GM21367 (cell line): ENCODE measurements around the gene SLX4IP.
A peak's percentile ranks its signal among the peaks of the same experiment; 100 is the strongest.
"Not testable (repeated sequence)": the region's sequence is repeated elsewhere in the genome, so short reads cannot be mapped to it uniquely, and the experiment has no call there.

Experiments used
- ATAC-seq: cut with Tn5 transposase; IDR thresholded peaks from one replicate; pipeline ENCODE4 v1.9.1; 2021; ENCODE audit not compliant: unreplicated experiment

Gene SLX4IP

DNA sequence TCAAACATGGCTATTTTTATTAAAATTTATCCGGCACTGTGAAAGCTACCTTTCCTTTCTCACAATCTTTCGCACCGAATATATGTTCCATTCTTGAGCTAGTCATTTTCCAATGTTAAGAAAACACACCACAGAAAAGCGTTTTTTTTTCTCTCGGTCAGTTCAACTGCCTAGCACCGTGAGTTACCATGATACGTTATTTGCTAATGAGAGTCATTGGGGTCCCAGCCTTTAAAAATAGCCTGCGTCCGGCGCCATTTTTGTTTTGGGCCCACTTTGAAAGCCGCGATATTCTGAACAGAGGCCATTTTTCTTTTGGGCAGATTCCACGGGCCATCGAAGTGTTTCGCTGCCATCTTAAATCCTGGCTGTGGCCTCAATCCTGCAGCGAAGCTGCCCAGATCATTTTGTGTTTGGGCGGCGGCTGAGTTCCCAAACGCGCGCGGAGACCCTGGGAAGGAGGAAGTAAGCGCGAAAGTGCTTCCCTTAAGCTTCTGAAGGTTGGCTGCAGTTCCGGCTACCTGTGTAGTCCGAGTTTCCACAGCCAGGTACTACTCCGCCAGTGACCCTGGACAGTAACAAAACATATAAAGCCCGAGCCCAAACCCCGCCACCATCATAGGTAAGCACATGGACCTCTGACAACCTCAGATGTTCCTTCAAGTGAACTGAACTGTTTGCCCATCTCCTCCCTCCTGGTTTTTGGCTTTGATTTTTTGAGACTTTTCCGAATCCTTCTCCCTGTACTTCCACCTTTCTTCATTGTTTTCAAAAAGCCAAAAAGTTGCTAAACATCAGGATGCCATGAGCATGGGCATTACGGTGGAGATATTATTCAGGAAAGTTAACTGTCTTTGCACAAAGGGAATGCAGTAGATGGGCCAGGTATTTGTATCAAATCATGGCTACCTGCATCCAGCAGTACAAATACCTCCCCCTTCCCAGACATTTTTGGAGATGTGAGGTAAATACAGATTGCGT lies at the start of gene SLX4IP:
Gene SLX4IP, plus strand, starts transcription at position 474 of the 981 bp plus-strand sequence. CDS start 22,900 bp downstream, outside the sequence.
- ATAC-seq, result peak; percentile 49

DNA sequence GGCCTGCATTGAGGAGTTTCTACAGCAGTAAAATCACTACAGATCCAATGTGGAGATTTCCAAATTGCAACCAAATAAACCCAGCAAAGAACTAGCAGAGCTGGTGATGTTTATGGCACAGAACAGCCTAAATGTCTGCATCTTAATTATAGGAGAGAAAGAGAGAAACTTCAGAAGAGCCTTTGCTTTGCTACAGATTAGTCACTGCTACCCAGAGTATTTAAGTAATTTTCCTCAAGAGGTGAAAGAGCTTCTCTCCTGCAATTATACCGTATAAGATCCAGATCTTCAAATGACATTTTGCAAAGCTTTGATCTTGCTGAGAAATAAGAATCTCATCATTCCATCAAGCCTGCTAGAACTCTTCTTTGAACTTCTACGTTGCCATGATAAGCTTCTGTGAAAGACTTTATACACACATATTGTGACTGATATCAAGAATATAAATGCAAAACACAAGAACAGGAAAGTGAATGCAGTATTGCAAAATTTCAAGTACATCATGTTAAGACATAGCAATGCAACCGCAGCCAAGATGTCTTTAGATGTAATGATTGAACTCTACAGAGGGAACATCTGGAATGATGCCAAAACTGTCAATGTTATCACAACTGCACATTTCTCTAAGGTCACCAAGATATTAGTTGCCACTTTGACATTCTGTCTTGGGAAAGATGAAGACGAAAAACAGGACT lies 49.1 kb upstream of the SLX4IP start:
- ATAC-seq, result no peak

DNA sequence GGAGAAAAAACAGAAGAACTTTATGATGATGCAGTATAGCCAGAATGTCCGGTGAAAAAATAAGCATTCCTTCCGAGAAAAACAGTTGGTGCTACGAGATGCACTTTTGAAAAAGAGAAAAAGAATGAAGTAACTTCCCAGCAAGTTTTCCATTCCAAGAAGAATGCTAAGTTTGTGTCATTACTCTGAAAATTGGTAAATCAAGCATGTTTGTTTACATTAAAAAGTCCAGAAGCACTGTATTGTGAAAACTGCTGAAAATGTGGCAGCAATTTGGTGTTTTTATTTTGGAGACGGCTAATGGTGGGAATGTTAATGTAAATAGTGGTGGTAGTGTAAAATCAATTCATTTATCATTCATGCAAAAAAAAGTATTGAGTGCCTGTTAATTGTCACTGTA lies 47.4 kb upstream of the SLX4IP start:
- ATAC-seq, result no peak

DNA sequence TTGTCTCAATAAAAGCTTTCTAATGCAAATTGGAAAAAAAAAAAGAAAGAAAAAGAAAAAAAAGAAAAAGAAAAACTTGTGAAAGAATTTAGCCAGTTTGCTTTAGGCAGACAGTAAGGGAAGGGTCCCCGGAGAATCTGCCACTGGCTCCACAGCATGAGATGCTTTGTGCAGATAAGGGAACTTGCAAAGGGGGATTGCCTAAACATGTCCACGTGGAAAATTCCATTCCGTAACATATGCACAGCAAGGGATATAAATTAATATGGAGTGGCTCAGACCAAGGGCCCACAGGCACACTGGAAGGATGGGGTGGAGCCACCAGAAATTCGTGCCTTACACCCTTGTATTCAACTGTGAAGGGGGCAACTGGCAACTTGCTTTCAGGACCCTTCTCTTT lies 46.5 kb upstream of the SLX4IP start:
- ATAC-seq, result no peak

DNA sequence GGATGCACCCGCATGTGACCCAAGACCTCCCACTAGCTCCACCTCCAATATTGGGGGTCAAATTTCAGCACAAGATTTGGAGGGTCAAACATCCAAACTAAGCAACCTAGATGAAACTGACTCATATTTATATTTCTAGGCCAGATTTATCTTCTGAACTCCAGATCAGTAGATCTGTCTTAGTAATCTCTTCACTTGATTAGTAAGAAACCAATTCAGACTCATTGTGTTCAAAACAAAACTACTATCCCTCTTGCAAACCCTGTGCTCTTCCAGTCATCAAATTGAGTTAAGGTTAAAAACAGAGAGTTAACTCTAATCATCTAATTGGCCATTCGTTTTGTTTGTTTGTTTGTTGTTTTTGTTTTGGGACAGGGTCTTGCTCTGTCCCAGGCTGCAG lies 44.4 kb upstream of the SLX4IP start:
- no peak for ATAC-seq

DNA sequence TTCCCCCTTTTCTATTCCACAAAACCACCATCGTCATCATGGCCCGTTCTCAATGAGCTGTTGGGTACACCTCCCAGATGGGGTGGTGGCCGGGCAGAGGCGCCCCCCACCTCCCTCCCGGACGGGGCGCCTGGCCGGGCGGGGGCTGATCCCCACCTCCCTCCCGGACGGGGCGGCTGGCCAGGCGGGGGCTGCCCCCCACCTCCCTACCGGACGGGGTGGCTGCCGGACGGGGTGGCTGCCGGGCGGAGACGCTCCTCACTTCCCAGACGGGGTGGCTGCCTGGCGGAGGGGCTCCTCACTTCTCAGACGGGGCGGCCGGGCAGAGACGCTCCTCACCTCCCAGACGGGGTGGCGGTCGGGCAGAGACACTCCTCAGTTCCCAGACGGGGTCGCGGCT lies 40.4 kb upstream of the SLX4IP start:
- ATAC-seq, result not testable (repeated sequence)

DNA sequence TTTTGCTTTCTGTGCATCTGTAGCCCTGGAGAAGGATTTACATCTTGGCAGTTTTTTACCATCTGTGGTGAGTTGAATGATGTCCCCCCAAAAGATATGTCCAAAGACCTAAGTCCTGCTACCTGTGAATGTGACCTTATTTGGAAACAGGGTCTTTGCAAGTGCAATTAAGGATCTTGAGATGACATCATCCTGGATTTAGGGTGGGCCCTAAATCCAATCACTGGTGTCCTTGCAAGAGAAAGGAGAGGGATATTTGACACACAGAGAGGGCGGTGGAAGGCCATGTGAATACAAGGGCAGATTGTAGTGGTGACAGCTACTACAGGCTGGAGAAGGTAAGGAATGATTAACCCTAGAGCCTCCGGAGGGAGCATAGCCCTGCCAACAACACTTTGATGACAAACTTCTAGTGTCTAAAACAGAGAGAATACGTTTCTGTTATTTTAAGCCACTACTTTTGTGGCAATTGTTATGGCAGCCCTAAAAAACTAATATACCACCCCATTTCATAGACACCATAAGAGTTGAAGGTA lies 36.2 kb upstream of the SLX4IP start:
- no peak for ATAC-seq

DNA sequence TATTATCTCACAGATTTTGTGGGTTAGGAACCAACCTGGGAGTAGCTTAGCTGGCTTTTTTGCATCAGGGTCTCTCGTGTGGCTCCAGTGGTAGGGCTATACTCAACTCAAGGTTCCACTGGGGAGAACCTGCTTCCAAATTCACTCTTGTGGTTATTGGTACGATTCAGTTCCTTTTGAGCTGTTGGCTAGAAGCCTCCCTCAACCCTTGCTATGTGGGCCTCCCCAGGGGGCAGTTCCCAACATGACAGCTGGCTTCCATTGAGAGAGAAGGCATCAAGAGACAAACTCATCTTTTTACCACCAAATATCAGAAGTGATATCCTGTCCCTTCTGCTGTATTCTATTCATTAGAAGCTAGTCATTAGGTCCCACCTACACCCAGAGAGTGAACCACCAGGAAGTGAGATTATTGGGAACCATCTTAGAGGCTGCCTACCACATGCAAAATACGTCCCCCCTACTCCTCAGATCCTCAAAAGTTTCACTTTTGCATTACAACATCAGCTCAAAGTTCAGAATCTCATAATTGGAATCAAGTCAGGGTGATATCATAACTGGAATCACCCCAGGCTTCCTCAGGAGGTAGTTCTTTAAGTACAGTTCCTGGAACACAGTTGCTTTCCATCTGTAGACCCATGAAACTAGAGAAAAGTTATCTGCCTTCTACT lies 32.0 kb upstream of the SLX4IP start:
- no peak for ATAC-seq

DNA sequence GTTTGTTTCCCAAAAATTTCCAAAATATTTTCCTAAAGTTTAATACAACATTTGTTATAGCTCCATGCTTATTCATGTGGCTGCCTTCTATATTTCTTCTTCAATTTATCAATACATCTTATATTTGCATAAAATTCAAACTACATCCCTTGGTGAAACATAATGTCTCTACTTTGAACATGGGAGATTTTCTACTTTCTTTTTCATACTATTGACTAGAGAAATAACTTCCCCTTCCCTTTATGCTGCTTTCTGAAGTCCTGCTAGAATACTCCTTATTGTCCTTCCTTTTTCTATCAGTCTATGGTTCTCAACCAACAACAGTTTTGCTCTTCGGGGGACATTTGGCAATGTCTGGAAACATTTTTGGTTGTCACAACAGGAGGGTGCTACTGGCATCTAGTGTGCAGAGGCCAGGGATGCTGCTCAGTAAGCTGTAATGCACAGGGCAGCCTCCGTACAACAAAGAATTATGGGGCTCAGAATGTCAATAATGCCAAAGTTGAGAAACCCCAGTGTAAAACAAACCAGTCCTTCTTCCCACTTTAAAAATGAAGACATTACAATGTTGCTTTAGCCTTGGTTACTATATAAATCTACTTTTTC lies 31.0 kb upstream of the SLX4IP start:
- ATAC-seq, result no peak

DNA sequence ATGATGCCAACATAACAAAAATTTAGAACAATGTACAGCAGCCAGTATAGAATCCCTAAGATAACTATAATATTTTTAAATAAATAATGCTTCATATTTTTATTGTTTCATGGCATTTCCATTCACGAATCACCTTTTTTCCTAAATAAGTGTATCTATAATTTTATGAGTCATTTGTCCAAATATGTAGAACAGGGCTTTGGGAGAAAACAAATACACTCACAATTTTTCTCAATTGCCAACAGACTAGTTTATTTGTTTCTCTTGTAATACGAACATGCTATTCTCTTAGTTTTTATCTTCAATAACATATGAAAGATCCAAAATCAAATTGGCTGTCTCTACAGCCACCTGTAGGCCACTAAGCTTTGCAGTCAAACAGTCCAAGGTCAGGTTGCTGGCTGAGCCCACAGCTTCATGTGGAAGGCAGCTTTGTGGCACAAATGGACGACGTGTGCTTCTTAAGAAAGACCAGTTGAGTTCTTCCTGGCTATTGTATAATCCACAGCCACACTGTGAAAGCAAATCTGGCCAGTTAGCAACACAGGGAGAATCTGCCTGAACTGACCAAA lies 30.1 kb upstream of the SLX4IP start:
- no peak for ATAC-seq

DNA sequence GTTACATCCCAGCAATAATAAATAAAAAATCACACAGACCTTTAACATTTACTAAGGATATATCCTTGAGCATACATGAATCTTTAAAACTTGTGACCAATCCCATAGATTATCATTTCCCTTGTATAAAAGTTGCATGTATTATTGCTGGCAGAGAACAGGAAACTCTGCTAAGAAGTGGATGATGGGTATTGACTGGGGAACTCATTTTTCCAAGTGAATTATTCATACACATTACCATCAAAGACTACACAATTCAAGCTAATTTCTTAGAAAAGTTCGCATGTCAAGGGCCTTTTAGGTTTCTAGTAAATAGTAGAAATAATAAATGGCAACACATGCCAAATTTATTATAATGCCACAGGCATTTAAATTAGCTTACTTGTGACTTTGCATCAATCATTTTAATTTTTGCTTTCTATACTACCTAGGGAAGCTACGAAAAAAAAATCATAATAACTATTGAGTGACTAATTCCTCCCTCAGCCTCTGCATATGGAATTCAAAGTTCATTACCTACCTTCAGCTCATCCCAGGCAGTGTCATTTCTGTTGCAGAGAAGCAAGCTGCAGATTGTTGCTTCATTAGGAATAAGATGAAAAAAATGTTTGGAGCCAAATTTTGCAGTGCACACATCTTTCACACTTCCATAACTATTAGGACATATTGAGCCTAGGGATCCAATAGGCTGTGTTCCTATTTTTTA lies 26.8 kb upstream of the SLX4IP start:
- ATAC-seq, result no peak

DNA sequence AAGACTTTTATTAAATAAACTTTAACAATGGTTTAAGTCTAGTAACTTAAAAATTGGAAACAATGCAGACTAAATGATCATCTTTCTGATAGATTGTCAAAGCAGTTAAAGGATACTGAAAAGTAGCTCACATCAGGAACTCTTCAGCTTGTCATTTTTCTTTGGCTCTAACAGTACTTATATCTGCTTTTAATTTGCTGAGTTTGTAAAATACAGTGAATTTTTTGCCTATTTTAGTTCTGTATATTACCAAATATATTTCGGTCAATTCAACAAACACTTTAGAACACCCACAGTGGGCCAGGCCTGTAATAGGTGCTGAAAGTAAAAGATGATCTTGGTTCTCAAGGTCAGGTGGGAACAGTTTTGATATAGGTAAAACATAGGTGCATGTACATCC lies 23.4 kb upstream of the SLX4IP start:
- no peak for ATAC-seq

DNA sequence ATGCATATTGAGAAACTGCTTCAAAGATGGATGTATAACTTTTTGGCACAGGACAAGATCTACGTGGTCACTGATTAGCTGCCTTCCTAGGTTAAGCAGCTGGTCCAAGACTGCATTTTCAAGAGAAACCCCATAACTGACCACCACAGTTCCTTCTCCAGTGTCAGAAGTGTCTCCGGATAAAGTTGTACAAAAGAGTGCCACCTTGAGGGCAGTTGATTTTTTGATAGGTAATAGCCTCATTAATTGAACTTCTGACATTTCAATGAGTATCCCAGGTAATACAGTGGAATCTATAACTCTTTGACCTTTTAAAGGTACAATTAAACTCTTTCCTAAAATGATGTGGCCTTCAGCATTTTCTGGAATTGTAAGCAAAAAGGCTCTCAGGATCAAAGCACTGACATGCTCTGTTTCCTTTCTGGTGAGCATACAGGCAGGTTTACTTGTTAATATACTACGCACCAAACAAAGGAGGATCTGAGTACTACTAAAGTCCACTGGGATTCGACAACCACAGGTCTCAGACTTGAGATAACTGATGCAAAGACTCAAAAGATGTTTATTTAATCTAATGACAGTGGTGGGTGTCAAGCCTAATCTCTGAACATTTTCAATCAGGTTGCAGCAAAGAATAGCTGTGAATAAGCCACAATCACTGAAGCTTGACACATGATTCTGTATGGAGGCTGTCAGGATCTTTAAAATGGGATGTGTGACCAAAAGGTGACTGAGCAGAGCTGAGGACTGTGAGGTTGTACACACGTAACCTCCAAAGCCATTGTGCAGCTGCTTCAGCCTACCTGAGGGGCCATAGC lies 22.3 kb upstream of the SLX4IP start:
- no peak for ATAC-seq

DNA sequence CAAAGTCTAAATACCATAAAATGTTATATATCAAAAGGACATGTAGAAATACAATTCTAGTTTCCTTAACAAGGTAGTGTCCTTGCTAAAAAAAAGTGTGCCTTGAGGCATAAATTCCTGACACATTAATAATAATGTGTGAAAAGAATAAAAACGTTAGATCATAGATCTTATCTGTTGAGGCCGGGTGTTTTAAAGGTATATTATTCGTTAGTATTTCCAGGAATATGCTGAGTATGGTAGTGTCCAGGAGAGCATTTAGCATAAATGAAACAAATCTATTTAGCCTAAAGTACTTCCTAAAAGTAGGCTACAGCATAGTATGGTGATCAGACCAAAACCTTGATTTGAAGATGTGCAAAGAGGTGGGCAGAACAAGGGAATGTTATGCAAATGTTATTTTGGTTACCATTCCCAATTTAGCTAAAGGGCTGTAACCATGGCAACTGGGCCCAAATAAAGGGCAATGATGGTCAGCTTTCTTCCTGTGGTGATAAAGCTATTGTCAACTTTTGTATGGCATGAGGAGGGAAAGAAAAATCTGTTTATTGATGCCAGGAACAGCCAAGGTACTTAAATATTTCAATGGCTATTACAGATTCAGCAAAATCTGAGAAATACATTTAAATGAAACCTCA lies 20.0 kb upstream of the SLX4IP start:
- ATAC-seq, result no peak

DNA sequence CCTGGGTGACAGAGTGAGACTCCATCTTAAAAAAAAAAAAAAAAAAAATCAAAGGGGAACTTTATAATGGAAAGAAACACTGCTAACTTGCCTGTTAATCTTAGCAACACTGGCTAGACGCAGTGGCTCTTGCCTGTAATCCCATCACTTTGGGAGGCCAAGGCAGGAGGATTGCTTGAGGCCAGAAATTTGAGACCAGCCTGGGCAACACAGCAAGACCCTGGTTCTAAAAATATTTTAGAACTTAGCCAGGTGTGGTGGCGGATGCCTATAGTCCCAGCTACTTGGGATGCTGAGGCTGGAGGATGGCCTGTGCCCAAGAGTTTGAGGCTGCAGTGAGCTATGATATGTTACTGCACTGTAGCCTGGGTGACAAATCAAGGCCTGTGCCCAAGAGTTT lies 17.9 kb upstream of the SLX4IP start:
- not testable (repeated sequence) for ATAC-seq

DNA sequence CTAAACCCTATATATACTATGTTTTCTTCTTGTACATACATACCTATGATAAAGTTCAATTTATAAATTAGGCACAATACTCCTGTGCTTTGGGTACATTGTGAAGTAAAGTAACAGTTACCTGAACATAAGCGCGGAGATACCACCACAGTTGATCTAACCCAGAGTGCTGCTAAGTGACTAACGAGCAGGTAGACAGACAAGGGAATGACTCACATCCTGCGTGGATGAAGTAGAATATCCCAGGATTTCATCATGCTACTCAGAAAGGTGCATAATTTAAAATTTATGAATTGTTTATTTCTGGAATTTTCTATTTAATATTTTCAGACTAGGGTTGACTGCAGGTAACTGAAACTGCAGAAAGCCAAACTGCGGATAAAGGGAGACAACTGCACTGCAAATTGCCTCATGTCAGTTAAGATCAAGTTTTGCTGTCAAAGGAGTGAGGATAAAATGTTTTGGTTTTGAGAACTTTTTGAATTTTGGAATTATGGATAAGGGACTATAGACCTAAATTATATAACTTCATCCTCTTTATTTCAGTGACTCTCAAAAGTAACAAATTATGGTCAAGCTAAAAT lies 15.5 kb upstream of the SLX4IP start:
- ATAC-seq, result no peak

DNA sequence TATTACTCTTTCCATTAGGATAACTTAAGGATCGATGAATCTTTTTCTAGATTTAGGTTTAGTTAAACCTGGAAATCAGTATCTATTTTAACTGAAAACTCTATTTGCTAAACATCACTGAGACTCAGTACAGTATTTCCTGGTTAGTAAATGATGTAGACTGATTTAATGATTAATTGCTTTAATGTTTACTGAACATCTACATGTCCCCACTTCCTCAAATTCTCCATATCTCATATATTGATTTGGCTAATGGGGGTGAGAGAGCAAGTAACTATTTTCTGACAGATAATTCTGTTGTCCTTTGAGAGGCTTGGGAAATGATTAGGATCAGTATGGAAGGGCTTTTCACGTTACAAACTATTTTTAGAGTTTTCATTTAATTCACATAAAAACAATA lies 11.4 kb upstream of the SLX4IP start:
- ATAC-seq, result no peak

DNA sequence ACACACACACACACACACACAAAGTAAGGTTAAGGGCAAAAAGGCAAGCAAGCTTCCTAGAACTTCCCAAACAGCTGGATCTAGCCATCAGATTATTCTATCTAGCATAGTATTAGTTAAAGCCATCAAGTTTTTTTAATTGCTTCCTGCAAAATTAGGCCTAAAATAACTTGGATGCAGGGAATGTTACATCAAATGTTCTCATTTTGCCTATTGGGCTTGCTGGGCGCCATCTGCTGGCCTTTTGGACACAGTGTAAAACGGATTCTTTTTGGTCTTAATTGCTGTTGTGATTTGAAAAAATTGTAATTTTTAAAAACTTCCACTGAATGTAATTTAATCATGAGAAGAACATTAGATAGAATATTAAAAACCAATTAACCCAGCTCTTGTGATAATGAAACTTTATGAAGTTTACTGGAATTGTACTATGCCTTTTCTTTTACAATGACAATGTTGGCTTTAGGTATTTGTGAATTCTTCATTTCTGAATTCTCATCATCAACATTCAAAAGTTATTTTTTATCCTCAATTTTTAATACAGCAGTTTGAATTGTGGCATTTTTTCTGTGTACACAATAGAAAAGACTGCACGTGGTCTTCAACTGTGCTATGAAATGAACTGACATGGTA lies 7.9 kb upstream of the SLX4IP start:
- no peak for ATAC-seq
